GDM1 (cell line): Measurements from ENCODE around the gene NFATC2IP.

ENCODE experiments used
- DNase-seq: peaks from one replicate; lab custom pipeline; 2025; lab: John Stamatoyannopoulos, UW

NFATC2IP gene

DNA sequence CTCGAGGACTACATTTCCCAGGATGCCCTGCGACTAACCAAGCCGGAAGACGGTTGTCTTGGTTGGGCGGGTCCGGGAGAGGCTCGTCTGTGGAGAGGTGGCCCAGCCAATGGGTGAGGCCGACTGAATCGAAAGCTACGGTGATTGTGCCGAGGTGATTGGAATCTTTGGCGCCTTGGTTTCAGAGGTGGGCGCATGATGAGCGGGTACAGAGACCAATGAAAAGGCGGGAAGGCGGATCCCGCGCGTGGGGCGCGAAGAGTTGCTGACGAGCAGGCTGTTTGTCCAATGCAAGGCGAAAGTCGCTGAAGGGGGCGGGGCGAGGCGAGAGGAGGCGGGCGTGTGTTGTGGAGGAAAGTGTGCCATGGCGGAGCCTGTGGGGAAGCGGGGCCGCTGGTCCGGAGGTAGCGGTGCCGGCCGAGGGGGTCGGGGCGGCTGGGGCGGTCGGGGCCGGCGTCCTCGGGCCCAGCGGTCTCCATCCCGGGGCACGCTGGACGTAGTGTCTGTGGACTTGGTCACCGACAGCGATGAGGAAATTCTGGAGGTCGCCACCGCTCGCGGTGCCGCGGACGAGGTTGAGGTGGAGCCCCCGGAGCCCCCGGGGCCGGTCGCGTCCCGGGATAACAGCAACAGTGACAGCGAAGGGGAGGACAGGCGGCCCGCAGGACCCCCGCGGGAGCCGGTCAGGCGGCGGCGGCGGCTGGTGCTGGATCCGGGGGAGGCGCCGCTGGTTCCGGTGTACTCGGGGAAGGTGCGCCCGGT, at the start of gene NFATC2IP:
TSS of gene NFATC2IP (plus strand) at position 290 of the 762 bp plus-strand sequence. CDS start at position 365, 75 bp downstream.
- peak; percentile 99 for DNase-seq

DNA sequence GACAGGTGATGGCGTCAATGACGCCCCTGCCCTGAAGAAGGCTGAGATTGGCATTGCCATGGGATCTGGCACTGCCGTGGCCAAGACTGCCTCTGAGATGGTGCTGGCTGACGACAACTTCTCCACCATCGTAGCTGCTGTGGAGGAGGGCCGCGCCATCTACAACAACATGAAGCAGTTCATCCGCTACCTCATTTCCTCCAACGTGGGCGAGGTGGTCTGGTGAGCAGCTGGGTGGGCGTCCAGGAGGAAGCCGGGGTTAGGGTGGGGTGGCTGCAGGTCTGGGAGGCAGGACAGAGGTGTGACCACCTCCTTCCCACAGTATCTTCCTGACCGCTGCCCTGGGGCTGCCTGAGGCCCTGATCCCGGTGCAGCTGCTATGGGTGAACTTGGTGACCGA, 48.9 kb upstream of the NFATC2IP start:
- DNase-seq, result no peak

DNA sequence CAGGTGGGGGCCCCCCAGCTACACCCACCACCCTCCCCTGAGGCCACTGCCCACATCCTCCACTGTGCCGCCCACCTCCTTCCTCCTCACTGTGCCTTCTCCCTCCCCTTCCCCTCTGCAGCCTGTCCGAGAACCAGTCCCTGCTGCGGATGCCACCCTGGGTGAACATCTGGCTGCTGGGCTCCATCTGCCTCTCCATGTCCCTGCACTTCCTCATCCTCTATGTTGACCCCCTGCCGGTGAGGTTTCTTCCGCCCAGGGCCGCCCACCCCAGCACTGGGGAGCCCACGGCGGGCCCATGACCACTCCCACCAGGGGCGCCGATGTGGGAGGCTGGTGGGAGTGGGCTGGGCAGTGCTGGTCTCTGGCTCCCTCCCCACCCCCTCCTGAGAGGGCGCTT, 47.8 kb upstream of the NFATC2IP start:
- peak; percentile 10 for DNase-seq

DNA sequence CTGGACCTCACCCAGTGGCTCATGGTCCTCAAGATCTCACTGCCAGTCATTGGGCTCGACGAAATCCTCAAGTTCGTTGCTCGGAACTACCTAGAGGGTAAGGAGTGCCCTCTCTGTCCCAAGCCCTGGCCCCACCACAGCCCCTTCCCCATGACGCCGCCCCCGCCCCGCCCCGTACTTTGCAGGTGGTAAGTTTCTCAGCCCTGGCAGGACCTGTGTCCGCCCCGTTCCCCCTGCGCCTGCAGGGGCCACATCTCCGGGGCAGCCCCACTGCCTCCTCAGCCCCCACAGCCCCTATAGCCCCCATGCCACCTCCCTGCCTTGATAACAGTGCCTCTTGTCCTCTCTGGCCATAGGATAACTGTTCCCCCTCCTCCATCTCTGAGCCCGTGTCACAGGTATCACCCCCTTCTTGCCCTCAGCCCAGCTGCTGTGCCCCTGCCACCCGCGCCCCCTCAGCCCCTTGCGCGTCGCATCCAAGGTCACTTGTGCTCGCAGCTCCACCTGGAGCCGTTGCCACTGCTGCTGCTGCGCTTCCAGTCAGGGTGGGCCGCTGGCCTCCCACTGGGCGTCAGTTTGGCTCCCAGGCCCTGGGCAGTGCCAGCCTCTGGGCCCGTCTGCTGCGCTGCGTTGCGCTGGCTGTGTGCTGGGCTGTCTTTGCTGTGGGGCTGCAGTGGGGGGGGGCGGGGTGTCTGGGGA, 47.2 kb upstream of the NFATC2IP start:
- DNase-seq, result no peak

DNA sequence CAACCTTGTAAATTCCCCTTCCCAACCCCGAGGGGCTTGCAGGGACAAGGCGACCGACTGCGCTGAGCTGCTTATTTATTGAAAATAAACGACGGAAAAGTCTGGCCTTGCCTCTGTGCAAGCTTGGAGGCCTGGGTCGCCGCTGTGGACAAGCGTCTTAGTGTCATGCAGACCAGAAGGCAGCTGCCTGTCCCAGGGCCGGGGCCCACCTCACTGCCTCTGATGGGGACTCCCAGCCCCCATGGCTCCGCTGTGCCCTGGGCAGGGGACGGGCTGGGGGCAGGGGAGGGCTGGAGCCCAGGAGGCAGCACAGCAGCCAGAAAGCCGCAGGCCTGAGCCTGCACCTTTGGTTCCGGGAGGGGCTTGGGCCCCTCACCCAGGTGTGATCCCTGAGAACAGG, 46.4 kb upstream of the NFATC2IP start:
- no peak for DNase-seq

DNA sequence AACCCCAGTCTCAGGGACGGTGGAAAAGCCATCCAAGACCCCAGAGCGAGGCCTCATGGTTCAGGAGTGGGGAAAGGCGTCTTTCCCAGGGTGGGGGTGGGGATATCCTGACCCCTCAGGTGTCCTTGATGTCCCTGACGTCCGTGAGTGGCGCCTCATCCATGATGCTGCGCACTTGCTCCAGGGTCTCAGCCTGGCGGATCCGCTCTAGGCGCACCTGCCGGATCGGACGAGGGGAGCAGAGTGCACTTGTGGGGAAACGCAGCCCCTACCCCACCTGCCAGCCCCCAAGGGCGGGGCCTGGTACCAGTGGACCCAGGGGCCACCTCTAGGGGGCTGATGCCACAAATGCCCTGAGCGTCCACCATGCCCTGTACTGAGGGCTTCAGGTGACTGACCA, 45.9 kb upstream of the NFATC2IP start:
- DNase-seq, result no peak

DNA sequence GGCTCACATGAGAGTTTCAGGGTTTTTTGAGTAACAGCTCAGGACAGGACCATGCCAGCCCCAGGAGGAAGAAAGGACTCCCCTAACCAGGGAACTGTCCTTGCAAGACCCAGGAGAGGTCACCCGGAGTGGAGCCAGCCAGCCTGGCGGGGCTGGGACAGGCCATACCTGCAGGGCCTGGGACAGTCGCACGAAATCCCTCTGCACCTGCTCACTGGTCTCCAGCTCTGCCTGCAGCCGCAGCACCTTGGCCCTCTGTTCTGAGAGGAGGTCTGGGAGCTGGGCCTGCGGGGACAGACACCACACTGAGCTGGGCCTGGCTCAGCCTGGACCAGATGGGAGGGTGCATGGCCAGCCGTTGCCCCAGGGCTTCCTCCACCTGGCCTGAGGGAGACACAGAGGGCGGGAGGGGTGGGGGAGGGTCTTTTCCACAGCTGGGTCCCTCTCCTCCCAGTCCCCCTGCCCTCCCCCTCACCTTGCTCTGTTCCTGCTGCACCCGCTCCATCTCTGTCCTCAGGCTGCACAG, 45.4 kb upstream of the NFATC2IP start:
- no peak for DNase-seq

DNA sequence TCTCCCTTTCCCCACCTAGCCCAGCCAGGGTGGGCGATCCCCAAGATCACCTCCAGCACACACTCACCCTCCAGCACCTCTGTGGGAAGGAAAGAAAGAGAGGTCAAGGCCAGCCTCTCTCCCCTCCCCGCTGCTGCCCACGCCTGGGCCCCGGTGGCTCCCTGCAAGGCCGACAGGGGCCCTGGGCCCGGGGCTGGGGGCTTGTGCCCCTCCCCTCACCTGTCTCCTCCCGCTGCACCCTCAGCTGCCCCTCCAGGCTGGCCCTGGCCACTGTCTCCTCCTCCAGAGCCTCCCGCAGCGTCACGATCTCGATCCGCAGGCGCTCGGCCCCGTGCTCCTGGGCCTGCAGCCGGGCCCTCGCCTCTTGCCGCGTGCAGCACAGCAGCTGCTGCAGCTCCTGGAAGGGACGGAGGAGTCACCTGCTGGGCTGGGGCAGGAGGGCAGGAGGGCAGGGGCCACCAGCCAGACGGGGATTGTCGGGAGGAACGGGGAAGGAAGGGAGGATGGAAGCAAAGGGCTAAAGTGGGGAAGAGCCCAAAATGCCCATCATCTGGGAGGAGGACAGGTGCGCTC, 44.9 kb upstream of the NFATC2IP start:
- DNase-seq, result no peak

DNA sequence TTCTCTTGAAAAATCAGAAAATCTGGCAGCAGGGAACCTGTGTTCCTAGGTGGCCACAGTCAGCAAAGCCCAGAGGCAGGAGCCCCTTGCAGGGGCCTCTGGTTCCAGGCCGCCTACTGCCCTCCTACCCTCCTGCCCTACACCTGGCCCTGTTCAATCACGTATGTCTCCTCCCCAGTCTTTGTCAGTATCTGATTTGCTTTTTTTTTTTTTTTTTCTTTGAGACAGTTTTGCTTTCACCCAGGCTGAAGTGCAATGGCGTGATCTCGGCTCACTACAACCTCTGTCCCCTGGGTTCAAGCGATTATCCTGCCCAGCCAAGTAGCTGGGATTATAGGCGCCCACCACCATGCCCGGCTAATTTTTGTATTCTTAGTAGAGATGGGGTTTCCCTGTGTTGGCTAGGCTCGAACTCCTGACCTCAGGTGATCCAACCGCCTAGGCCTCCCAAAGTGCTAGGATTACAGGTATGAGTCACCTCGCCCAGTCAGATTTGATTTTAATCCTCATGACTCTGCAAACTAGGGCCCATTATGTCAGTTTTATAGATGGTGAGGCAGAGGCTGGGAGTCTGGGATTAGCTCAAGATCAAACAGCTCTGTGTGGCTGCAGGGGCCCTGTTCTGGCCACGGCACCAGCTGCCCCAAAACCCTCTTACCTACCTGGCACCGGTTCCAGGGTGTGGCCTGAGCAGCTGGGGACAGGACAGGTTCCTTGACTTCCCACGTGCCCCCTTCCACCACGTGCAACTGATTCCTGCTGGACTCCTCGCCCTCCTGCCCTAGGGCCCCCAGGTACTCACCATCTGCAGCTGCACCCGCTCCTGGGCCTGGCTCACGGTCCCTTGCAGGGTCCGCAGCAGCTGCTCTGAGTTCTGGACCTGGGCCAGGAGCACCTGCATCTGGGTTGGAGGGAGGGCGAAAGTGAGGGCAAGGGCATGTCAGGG, 40.4 kb upstream of the NFATC2IP start:
- no peak for DNase-seq

DNA sequence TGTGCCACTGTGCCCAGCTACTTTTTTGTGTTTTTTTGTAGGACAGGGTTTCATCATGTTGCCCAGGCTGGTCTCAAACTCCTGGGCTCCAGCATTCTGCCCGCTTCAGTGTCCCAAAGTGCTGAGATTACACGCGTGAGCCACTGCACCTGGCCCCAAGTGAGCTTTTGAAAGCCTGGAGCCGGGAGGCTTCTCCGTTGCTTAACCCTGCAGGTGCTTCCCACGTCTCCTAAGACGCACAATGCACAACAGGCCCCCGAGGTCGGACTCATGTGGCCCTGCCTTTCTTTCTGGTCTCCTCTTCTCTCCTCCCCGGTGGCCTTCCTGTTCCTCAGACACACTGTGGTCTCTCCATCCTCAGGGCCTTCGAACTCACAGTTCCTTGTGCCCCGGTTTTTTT, 38.2 kb upstream of the NFATC2IP start:
- no peak for DNase-seq

DNA sequence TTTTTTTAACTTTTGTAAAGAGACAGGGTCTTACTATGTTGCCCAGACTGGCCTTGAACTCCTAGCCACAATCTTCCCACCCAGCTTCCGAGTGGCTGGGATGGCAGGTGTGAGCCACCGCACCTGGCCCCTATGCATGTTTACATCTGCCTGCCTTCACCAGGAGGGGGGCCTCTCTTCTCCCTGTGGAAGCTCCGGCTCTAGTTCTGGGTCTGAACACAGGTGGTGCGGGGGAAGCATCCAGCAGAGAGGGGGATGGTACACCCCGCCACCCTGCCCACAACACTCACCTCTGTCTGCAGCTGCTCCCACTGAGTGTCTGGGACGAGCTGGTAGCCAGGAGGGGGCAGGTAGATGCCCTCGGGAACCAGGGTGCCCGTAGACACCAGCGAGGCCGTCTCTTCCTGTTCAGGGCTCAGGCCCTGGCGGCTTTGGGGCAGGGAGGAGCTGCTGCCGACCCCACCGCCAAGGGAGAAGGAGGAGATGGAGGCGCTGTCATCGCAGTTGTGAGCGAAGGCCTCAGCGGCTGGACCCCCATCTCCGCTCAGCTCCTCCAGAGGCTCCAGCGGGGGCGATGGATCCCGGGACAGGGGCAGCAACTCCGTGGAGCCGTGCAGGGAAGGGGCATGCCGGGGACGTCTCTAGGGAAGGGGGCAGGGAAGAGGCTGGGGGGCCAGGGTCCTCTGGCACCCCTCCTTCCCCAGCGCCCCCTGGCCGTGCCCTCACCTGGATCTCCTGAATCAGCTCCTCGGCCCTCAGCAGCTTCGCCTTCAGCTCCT, 36.6 kb upstream of the NFATC2IP start:
- no peak for DNase-seq

DNA sequence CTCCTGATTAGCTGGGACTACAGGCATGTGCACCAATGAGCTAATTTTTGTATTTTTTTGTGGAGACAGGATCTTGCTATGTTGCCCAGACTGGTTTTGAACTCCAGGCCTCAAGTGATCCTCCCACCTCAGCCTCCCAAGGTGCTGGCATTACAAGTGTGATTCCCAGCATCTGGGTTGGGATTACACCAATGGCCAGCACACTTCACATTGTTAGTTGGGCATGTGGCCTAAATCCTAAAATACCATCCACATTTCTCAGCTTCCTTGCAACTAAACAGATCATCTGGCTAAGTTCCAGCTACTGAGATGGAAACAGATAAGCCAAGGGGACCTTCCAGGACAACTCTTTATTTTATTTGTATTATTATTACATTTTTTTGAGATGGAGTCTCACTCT, 35.6 kb upstream of the NFATC2IP start:
- DNase-seq, result no peak

DNA sequence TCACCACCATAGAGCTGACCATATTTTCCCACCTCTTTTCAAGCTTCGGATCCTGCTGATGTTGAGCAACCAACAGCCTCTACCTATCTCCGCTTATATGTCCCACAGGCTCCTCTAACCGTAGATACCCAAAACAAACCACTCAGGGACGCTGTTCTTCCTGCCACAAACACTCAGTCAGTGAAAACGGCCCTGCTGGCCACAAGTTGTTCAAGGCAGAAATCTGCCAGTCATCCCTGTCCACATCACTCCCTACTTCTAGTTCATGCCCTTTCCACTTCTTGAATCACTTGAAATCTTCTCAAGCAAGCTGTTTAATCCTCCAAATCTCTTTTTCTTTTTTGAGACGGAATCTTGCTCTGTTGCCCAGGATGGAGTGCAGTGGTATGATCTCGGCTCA, 33.6 kb upstream of the NFATC2IP start:
- no peak for DNase-seq

DNA sequence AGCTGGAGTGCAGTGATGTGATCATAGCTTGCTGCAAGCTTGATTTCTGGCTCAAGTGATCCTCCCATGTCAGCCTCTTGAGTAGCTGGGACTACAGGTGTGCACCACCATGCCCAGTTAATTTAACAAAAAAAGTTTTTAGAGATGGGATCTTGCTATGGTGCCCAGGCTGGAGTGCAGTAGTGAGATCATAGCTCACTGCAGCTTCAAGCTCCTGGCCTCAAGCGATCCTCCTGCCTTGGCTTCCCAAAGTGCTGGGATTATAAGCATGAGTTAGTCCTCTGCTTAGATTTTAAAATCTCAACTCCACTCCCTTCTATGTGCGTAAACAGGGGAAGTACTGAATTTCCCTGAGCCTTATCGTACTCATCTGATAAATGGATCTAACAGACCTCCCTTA, 32.0 kb upstream of the NFATC2IP start:
- DNase-seq, result no peak

DNA sequence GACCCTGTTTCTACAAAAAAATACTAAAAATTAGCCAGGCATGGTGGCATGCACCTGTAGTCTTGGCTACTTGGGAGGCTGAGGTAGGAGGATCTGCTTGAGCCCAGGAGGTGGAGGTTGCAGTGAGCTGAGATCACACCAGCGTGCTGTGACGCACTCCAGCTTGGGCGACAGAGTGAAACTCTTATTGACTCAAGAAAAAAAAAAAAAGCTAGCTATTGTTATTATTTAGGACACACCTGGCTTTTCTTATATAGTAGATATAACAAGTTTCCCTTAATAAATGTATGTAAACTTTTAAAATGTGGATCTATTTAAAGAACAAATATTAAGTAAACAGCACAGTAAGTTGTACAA, 27.5 kb upstream of the NFATC2IP start:
- no peak for DNase-seq

DNA sequence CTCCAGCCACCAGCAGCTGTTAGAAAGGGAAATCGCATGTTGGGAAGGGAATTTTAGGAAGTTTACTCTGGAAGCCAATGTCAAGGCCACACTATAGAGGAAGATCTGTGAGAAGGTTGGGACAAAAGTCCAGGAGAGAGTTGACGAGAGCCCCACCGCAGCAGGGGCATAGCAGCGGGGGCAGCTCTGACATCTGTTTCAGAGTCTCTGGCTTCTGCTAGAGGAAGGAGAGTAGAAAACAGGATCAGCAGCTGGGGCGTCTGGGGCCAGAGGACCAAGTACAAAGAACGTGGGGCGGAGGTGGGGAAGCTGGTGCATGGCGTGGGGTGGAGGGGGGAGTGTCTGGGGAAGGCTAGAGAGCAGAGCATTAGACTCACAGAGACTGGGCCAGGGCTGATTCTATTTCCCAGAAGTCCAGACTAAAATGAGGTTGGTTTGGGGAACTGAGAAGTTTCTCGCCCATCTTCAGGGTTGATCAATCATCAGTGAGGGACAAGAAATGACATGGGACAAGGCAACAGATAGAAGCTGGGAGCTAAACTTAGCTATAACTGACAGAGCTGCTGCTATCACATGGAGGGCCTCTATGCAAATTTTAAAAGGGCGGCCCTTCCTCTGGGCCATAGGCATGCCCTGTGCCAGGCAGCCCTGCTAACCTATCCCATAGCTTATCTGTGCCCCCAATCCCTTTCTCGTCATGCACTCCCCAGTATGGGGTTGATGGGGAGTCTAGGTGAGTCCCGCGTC, 26.9 kb upstream of the NFATC2IP start:
- no peak for DNase-seq

DNA sequence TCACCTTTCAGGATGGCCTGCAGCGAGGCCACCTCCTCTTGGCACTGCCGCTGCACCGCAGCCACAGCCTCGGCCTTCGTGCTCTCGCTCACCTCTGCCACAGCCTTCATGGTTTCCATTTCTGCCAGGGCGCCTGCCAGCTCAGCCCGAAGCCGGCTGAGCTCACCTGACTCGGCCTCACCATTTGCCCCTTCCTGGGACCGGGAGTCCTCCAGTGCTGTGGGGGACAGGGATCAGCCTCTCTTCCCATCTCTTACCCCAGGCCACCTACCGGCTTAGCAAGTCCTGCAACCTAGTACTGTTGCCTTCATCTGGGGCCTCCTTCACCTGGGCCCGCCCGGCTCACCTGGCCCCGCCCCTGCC, 26.4 kb upstream of the NFATC2IP start:
- no peak for DNase-seq

DNA sequence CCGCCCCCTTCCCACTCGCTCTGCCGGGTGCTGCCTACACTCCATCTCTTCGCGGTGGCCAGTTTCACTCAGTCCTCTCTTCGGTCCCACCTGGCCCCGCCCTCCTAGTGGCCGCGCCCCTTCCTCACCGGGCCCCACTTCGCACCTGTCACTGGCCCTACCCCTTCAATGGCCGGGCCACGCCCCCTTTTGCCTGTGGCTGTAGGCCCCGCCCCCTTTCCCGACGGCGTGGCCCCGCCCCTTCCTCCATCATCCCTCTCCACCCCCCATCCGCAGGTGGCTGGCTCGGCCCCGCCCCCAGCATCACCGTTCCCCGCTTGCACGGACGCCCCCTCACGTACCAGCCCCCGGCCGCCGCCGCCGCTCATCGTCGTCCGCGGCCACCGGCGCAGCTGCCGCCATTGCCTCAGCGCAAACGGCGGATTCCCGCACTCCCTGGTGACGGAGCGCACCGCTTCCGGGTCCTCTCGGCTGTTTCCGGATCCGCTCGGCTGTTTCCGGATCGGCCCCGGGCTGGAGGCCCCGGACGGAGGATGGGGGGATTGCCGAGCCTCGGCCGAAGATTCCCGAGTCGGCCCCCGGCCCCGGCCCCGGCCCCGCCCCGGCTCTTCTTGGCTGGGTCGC, 25.9 kb upstream of the NFATC2IP start, which contains the start of gene RABEP2:
TSS of gene RABEP2 (minus strand) at position 477 of the 624 bp plus-strand sequence. CDS start at position 402, 75 bp downstream.
- DNase-seq, result peak; percentile 82

DNA sequence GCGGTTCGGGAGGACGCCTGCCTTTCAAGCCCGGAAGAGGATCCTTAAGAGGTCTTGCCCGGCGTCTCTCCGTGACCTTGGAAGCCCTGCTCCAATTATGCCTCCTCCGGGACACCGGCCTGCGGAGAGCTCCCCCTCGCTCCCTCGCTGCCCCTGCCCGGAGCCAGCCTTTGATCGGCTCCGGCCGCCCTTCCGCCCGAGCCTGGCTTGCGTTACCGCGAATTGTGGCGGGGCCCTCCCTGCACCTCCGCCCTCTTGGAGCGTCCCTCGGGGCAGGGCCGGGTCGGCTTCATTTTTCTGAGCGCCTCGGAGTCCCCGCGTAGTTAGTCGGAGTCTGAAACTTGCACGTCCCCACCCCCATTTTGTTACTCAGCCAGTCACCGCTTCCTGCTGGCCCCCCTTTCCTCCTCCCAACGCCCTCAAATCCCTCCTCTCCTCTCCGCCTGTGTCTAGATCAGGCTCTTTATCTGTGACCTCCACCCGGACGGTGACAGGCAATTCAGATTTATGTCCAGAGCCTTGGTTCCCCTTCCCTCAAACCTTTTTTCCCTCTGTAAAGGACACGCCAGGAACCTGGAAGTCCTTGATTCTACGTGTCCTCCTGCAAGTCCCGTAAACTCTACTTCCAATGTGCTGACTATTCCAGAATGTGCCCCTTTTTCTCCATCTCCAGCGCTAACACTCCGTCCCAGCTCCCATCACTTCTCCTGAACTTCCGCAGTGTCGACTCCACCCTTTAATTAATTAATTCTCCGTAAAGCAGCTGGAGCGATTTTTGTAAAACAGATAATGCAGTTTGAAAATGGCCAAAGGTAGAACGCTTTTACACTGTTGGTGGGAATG, 25.1 kb upstream of the NFATC2IP start:
- DNase-seq, result peak; percentile 83
